Osteoblast (primary cell): ENCODE data around the gene SCFD1. TPM values are rescaled to one million over a fixed set of nuclear protein-coding genes. Genes with fewer than 3 reads are reported as not detected.

Source experiments
- DNase-seq: peaks from one replicate; pipeline ENCODE4 v3.0.0; 2011; ENCODE audit warnings: low spot score, mixed read lengths; ENCODE audit not compliant: insufficient read length; ENCODE audit errors: missing footprints
- H2AFZ ChIP-seq: 2 replicates; pipeline ENCODE4 v1.6.0; 2011; ENCODE audit warnings: mild to moderate bottlenecking, low read length
- H3K27ac ChIP-seq: 2 replicates; pipeline ENCODE4 v1.5.1; 2011; ENCODE audit warnings: mild to moderate bottlenecking, low read depth, low read length, moderate library complexity
- H3K27me3 ChIP-seq: 2 replicates; pipeline ENCODE4 v1.6.0; 2012; ENCODE audit warnings: mild to moderate bottlenecking, control low read depth, inconsistent platforms, low read length, moderate library complexity; ENCODE audit not compliant: insufficient read depth
- H3K36me3 ChIP-seq: 2 replicates; pipeline ENCODE4 v1.5.1; 2011; ENCODE audit warnings: mild to moderate bottlenecking, low read length, control low read depth, moderate library complexity; ENCODE audit not compliant: insufficient read depth
- H3K4me1 ChIP-seq: 2 replicates; pipeline ENCODE4 v1.5.1; 2011; ENCODE audit warnings: mild to moderate bottlenecking, low read length, control low read depth, moderate library complexity; ENCODE audit not compliant: insufficient read depth
- H3K4me2 ChIP-seq: 2 replicates; pipeline ENCODE4 v1.6.0; 2011; ENCODE audit warnings: mild to moderate bottlenecking, low read length; ENCODE audit not compliant: insufficient read depth
- H3K4me3 ChIP-seq: fragments of 200-600 bp; sonication (generic); 3 replicates; pipeline ENCODE4 v1.5.1; 2012; ENCODE audit warnings: mild to moderate bottlenecking, low read length, inconsistent platforms; ENCODE audit not compliant: insufficient read depth
- H3K79me2 ChIP-seq: 2 replicates; pipeline ENCODE4 v1.6.0; 2012; ENCODE audit warnings: mild to moderate bottlenecking, low read length, control low read depth, inconsistent platforms; ENCODE audit not compliant: insufficient read depth
- H3K9me3 ChIP-seq: 2 replicates; pipeline ENCODE4 v1.5.1; 2011; ENCODE audit warnings: low read depth, low read length, control low read depth
- H4K20me1 ChIP-seq: 2 replicates; pipeline ENCODE4 v1.6.0; 2012; ENCODE audit warnings: mild to moderate bottlenecking, low read length, control low read depth; ENCODE audit not compliant: insufficient read depth
- total RNA-seq: library from RNA; depleted of rRNA; stranded (reverse); fragments of >200 nt; gene quantifications from 2 replicates; pipeline ENCODE4 v1.2.3, GENCODE V29; 2012
- TF ChIP-seq, protein P1 (sequence below): IDR thresholded peaks from 2 replicates; pipeline ENCODE4 v1.5.1; 2011; ENCODE audit warnings: mild to moderate bottlenecking, low read depth, low read length, moderate library complexity; ENCODE audit errors: extremely low read depth

SCFD1 gene
- total RNA-seq, 1 donor = 136 TPM

DNA sequence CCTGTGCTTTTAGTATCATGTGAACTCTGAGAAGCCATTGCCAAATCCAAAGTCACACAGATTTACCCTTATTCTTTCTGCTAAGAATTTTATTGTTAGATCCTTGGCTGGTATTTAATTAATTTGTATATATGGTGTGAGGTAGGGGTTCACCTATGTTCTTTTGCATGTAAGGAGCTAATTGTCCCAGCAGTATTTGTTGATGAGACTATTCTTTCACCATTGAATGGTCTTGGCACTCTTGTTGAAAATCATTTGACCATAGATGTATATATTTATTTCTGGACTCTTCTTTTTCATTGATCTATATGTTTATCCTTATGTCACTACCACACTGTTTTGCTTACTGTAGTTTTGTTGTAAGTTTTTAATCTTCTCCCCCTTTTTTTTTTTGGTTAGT is 36.9 kb upstream of the SCFD1 start:
- DNase-seq = no peak

DNA sequence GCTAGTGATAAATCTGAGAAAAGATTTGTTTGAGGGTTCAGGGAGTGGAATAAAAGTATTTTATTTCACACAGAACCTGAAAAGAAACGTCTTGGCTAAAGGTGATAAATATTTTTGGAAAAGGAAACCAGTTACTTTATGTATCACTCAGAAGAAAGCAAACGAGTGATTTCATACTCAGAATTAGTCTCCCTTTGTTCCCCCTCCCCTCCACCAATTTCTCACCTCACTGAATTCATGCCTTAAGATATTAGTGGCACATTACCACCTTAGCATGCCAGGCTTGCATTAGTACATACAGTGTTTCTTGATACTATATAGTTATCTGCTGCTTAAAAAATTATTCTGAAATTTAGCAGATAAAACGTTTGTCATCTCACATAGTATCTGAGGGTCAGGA is 35.0 kb upstream of the SCFD1 start:
- no peaks in the 10 kb centered on the region for H3K9me3 ChIP-seq
- peaks cover 4% of the 10 kb centered on the region for H4K20me1 ChIP-seq
- H3K27ac ChIP-seq = no peak overlapping the region
- H3K79me2 ChIP-seq = peaks cover 88% of the 10 kb centered on the region
- H3K36me3 ChIP-seq = peaks cover 31% of the 10 kb centered on the region
- H3K4me3 ChIP-seq = no peak overlapping the region
- no peak for DNase-seq
- TF ChIP-seq, protein P1, sequence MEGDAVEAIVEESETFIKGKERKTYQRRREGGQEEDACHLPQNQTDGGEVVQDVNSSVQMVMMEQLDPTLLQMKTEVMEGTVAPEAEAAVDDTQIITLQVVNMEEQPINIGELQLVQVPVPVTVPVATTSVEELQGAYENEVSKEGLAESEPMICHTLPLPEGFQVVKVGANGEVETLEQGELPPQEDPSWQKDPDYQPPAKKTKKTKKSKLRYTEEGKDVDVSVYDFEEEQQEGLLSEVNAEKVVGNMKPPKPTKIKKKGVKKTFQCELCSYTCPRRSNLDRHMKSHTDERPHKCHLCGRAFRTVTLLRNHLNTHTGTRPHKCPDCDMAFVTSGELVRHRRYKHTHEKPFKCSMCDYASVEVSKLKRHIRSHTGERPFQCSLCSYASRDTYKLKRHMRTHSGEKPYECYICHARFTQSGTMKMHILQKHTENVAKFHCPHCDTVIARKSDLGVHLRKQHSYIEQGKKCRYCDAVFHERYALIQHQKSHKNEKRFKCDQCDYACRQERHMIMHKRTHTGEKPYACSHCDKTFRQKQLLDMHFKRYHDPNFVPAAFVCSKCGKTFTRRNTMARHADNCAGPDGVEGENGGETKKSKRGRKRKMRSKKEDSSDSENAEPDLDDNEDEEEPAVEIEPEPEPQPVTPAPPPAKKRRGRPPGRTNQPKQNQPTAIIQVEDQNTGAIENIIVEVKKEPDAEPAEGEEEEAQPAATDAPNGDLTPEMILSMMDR = no peak
- H2AFZ ChIP-seq = no peak overlapping the region
- no peaks in the 10 kb centered on the region for H3K4me1 ChIP-seq
- no peaks in the 10 kb centered on the region for H3K27me3 ChIP-seq
- no peak overlapping the region for H3K4me2 ChIP-seq

More for the DNA sequence above, 36.9 kb upstream of the SCFD1 start:
- peaks cover 21% of the 10 kb centered on the region for H3K36me3 ChIP-seq
- no peaks in the 10 kb centered on the region for H3K4me1 ChIP-seq
- H3K27ac ChIP-seq = no peak overlapping the region
- H3K27me3 ChIP-seq = no peaks in the 10 kb centered on the region
- H3K4me2 ChIP-seq = no peak overlapping the region
- TF ChIP-seq, protein P1 = no peak
- H3K4me3 ChIP-seq = no peak overlapping the region
- H3K79me2 ChIP-seq = peaks cover 93% of the 10 kb centered on the region
- no peaks in the 10 kb centered on the region for H3K9me3 ChIP-seq
- H4K20me1 ChIP-seq = peaks cover 4% of the 10 kb centered on the region
- no peak overlapping the region for H2AFZ ChIP-seq

DNA sequence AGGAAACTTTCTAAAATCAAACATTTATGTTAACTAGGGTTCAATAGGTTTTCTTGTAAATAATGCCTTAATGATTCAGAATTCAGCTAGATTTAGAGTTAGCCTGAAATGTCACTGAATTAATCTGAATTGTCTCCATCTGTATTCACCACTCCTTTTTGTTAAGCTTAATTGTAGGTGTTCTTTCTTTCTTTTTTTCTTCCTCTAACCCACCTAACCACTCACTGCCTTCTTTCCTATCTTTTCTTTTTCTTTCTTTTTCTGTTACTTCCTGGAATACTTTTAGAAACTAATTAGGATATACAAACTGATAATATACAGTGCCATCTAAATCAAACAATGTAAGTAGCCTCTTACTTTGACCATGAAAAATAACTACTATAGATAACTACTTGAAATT is 33.2 kb upstream of the SCFD1 start:
- peaks cover 71% of the 10 kb centered on the region for H3K79me2 ChIP-seq
- H3K27me3 ChIP-seq = no peaks in the 10 kb centered on the region
- DNase-seq = no peak
- no peaks in the 10 kb centered on the region for H3K9me3 ChIP-seq
- H3K4me2 ChIP-seq = no peak overlapping the region
- H3K4me3 ChIP-seq = no peak overlapping the region
- H3K27ac ChIP-seq = no peak overlapping the region
- H4K20me1 ChIP-seq = peaks cover 3% of the 10 kb centered on the region
- peaks cover 39% of the 10 kb centered on the region for H3K36me3 ChIP-seq
- no peak overlapping the region for H2AFZ ChIP-seq
- TF ChIP-seq, protein P1 = no peak
- no peaks in the 10 kb centered on the region for H3K4me1 ChIP-seq

DNA sequence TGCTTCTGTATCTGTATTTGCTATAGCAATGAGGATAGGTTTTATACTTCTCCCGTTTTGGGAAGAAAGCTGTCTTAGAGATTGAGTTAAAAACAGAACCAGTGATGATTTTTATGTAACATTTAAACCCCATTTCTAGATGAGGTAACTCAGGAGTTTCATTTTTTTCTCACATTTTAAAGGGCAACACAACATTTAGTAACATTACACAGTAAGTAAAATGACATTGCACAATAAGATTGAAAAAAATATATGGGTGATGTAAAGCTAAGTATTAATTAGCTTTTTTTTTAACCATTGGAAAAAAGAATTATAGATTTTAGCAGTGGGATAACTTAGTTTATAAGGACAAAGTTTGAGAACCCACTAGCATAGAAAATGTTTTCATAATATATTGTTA is 25.2 kb upstream of the SCFD1 start:
- Histone ChIP-seq H3K79me2 (peaks cover 7% of the 10 kb centered on the region), H3K27ac (no peak overlapping the region), H3K36me3 (peaks cover 36% of the 10 kb centered on the region), H3K4me2 (no peak overlapping the region), H3K4me3 (no peak overlapping the region), H4K20me1 (no peaks in the 10 kb centered on the region), H2AFZ (no peak overlapping the region), H3K9me3 (no peaks in the 10 kb centered on the region), H3K4me1 (no peaks in the 10 kb centered on the region), H3K27me3 (no peaks in the 10 kb centered on the region)
- TF ChIP-seq, protein P1 = no peak
- DNase-seq = no peak
